Renal pelvis (tissue), 4 donors: ENCODE results near the gene HDAC4. TPM values are rescaled to one million over a fixed set of nuclear protein-coding genes. Genes with fewer than 3 reads are reported as not detected.

Experiments
- DNase-seq: peaks from one replicate; pipeline ENCODE4 v3.0.0-alpha.2; 2013
- polyA plus RNA-seq, 3 donors: library from polyadenylated mRNA; unstranded; fragments of 120-200 nt; gene quantifications; one replicate each; pipeline ENCODE4 v1.2.1, GENCODE V29; 2013; ENCODE audit not compliant: insufficient read length in 3 of 3

The HDAC4 gene
- polyA plus RNA-seq, 3 donors: 13.7 to 23.9 (median 14.0) TPM

GRCh38 chr2:239369631-239370161 lies 31.1 kb downstream of the HDAC4 start:
- no peak for DNase-seq

GRCh38 chr2:239368906-239369552 lies 31.8 kb downstream of the HDAC4 start:
- no peak for DNase-seq

- no peak for DNase-seq
Observed at GRCh38 chr2:239368321-239368720, 32.5 kb downstream of the HDAC4 start.

DNA sequence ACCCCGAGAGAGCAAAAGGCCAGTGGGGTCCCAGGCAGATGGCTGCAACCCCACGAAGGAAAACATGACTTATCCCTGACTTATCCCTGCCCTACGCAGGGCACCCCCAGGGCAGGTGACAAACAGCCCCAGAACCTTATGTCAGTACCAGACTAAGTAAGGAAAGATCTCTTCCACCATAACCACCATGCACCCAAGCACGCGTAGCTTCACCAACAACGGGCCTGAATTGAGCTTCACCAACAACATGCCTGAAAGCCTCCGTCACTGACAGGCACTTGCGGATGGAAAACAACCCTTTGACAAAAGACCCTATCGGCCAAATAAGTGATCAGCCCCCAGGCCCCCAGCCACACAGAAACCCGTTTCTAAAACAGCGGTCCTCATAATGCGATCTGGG lies 34.1 kb downstream of the HDAC4 start:
- no peak for DNase-seq

DNA sequence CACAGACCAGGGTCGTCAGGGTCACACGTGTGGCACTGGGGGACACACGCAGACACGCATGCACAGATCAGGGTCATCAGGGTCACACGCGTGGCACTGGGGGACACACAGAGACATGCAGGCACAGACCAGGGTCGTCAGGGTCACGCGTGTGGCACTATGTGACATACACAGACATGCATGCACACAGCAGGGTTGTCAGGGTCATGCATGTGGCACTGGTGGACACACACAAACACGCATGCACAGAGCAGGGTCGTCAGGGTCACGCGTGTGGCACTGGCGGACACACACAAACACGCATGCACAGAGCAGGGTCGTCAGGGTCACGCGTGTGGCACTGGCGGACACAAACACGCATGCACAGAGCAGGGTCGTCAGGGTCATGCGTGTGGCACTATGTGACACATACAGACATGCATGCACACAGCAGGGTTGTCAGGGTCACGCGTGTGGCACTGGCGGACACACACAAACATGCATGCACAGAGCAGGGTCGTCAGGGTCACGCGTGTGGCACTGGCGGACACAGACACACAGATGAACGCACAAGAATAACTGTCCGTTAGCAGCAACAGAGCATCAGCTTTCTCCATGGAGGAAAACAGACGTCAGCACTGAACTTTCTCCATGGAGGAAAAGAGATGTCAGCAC lies 34.9 kb downstream of the HDAC4 start:
- DNase-seq: no peak

DNA sequence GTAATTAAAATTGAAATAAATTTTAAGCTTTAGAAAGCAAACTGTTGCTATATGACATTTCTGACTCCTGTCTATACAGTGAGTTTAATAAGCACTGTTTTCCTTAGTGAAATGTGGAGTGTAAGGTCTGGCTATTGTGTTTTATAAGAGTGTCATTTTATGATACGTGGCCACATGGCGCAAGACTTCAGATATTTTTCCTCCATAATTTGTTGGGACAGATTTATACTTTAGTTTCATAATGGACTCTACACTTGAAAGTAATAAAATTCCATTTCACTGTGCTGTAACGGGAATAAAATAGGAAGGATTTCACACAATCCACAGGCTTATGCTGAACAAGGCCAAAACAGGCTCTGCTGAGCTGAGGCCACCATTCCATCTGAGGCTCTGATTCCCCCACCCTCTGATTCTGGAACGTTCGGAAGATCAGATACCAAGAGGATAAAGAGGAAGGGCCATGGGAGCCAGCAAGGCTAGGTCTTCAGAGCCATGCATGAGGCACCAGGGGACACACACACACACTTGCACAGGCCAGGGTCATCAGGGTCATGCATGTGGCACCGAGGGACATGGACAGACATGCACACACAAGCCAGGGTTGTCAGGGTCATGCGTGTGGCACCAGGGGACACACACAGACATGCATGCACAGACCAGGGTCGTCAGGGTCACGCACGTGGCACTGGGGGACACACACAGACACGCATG lies 35.6 kb downstream of the HDAC4 start:
- DNase-seq: no peak

DNA sequence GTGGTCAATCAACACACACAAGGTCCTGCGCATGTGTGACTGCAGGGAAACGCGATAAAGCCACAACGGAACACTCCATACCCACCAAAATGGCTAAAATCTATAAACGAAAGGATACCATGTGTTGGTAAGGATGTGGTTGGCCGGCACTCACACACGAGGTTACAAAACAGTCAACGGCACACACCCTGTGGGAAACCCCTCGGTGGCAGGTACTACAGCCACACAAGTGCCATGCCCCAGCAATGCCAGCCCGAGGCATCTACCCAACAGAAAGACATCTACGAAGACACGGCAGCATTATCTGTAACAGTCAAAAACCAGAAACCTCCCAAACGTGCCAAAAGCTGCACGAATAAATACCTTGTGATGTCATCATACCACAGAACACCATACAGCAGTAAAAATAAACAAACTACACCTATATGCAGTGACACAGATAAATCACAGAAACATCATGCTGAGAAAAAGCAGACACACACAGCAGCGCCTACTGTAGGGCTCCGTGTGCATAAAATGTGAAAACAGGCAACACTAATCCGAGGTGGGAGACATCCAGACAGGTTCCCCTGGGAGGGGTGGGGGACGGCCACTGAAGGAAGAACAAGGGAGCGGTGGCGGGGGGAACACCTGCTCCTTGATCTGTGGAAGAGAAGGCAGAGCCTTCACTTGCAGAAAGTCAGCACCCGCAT lies 36.7 kb downstream of the HDAC4 start:
- no peak for DNase-seq

- no peak for DNase-seq
Observed at GRCh38 chr2:239362507-239362906, 38.3 kb downstream of the HDAC4 start.

- DNase-seq: no peak
Observed at GRCh38 chr2:239361311-239361642, 39.5 kb downstream of the HDAC4 start.

DNA sequence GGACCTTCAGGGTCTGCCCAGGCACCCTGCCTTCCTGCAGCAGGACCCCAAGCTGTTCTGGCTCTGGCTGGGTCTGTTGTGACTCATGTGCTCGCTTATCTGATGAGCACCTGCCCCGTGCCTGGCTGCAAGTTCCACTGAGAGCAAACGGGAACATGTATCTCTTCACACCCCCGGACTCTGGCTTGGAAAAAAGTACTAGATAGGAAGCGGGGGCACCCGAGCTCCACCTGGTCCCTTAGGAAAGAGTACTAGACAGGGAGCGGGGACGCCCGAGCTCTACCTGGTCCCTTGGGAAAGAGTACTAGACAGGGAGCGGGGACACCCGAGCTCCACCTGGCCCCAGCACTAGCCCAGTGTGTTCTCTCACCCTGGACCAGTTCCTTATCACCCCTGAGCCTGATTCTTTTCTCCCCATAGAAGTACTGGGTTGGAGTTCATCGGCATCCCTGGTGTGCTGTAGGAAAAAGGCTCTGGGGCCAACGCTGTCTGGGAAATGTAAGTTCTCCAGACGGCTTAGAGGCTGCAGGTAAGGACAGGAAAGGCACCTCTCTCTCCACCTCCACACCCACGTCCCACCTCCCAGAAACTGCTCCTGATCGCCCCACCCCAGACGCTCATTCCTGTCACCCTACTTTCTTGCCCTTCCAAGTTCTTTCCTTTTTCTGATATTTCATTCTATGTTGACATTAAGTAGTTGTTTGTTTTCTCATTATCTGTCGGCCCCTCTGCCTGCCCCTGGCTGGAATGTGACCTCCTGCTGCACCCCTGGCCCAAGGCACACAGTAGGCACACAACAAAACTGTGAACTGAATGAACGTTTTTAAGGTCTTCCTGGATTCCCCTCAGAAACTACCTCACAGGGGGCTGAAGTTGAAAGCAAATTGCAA lies 40.2 kb downstream of the HDAC4 start:
- no peak for DNase-seq

GRCh38 chr2:239360008-239360407 lies 40.8 kb downstream of the HDAC4 start:
- DNase-seq: no peak

DNA sequence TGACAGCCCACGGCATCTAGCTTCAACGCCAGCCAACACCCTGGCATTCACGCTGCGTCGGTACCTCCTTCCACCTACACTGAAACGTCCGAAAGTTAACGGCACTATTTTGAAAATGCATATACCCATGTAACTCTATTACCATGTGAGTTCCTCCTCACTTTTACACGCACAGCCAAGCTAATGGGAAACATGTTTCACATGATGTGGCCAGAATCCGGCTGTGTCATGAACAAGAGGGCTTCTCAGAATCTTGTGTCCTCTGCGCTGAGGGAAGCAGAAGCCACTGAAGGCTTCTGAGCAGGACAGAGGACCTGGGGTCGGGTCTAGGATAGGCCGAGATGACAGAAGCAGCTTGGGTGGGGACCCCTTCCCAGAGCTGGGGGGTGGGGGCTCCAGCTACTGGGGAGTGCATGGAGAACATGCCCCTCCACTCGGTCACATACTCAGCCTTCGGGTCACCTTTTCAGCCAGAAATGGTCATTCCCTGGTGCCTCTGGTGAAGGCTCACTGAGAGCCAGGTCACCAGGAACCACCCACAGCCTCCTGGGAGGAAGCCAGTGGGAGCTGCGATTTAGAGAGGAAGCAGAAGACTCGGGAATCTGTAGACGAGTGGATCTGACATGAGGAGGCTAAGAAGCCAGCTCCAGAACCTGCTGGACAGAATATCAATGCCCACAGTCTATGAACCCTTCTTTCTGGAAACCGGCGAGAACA lies 41.5 kb downstream of the HDAC4 start:
- DNase-seq: no peak

DNA sequence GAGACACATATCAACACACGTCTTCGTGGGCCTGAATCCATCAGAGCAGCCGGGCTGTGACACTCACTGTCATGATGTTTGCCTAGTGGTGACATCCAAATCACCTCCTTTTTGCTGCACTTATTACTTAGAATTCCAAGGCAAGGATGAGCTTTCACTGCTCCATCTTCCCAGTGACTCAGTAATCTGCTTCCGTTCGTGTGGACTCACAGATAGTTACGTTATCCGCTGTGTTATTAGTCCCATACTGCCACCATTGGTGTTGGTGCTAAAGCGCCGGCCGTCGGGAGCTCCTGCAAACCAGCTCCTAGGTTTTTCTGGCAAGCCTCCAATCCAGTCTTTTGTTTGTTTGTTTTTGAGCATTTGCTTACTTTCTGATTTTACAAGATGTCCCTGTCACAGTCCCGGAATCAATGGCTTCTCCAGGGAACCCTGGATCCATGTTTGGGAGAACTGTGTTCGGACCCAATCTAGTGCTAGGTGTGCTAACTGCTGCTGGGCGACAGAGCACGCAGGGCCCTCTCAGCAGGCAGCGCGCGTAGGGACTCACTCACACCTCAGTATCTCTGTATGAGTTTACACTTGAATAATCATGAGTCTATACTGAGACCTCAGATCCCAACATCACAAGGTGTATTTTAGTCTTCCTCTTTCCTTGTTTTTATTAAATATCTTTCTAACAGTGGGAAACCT lies 42.6 kb downstream of the HDAC4 start:
- no peak for DNase-seq

- DNase-seq: no peak
Observed at GRCh38 chr2:239355724-239356123, 45.1 kb downstream of the HDAC4 start.

DNA sequence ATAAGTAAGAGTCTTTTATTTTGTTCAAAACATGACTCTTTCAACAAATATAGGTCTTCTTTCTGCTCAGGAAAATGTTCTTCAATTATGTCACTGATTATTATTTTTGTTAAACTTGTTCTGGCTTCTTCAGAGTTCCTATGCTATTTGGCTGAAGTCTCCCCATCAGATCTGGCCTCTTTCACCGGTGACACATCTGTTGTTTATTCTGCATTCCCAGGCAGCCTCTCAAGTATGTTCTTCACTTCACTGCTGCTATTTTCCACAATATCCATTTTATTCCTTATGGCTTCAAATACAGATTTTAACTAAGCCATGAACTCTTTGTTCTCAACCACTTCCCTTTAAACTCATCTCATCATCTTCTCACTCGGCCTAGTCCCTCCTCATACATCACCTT lies 45.7 kb downstream of the HDAC4 start:
- DNase-seq: no peak

DNA sequence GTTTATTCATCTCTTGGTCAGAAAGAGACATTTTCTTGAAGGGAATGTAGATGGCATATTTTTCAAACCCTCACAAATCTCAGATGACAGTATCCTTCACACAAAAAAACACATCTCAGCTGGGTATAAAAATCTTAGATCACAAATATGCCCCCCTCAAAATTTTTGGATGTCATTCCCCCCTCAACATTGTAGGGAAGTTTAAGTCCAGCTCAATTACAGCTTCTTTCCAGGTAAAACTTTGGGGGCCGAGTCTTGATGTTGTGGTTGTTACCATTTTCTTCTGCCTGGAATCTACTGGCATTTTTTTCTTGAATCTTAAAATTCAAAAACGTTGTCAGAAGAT lies 46.1 kb downstream of the HDAC4 start:
- DNase-seq: no peak

- DNase-seq: no peak
Observed at GRCh38 chr2:239354132-239354790, 46.6 kb downstream of the HDAC4 start.

GRCh38 chr2:239353692-239354091 lies 47.1 kb downstream of the HDAC4 start:
- no peak for DNase-seq

- DNase-seq: no peak
Observed at GRCh38 chr2:239351687-239352086, 49.1 kb downstream of the HDAC4 start.
